ENCODE measurements around the gene TMEM156.

GRCh38 chr4:38920186-38920585 is 112.0 kb downstream of the TMEM156 start:
- no peak for TF ChIP-seq CTCF (IDR thresholded peaks at IDR 0.05)
- TF ChIP-seq POLR2A (IDR thresholded peaks at IDR 0.05): no peak

Measured in right lobe of liver (tissue), 4 donors.